ENCODE measurements around the gene MC1R. TPM values are rescaled to one million over a fixed set of nuclear protein-coding genes. Genes with fewer than 3 reads are reported as not detected.
"Not testable (repeated sequence)": the region's sequence is repeated elsewhere in the genome, so short reads cannot be mapped to it uniquely, and the experiment has no call there.

Gene MC1R
- total and polyA plus RNA-seq, 2 donors from 2014 or later = 2.1 to 13.5 TPM

GRCh38 chr16:89931305-89931896, 12.7 kb downstream of the MC1R start:
- Histone ChIP-seq H3K27me3 (ENCODE audit: control insufficient read depth, insufficient read depth, low read length) (no peaks in the 10 kb centered on the region), H3K36me3 (ENCODE audit: control insufficient read depth in 2 of 3, insufficient read depth in 3 of 3, low read length in 3 of 3) (no peaks in the 10 kb centered on the region), H3K9ac (ENCODE audit: low read length in 3 of 3) (no peak overlapping the region), H3K4me1 (ENCODE audit: control insufficient read depth in 2 of 3, insufficient read depth in 2 of 3, low read depth in 1 of 3, low read length in 3 of 3) (no peaks in the 10 kb centered on the region), H3K9me3 (ENCODE audit: control insufficient read depth in 2 of 3, insufficient read depth in 1 of 3, low read length in 3 of 3) (no peaks in the 10 kb centered on the region), H3K27ac (ENCODE audit: low read depth in 2 of 2, low read length in 2 of 2) (no peak overlapping the region), H3K4me3 (ENCODE audit: low read length in 3 of 3) (no peak overlapping the region)
- intact Hi-C loops (cut with DNase I) = no loop called here
- TF ChIP-seq CTCF (IDR thresholded peaks at IDR 0.05; ENCODE audit: borderline replicate concordance, extremely low read depth, insufficient read depth) = no peak
- FAIRE-seq = no peak
- peak in 1 of 5 donors; percentile 6 for DNase-seq

- H3K27me3 ChIP-seq (ENCODE audit: control insufficient read depth, insufficient read depth, low read length) = no peaks in the 10 kb centered on the region
- DNase-seq (no peak), FAIRE-seq (no peak)
- no peaks in the 10 kb centered on the region for H3K36me3 ChIP-seq (ENCODE audit: control insufficient read depth in 2 of 3, insufficient read depth in 3 of 3, low read length in 3 of 3)
- no peaks in the 10 kb centered on the region for H3K9me3 ChIP-seq (ENCODE audit: control insufficient read depth in 2 of 3, insufficient read depth in 1 of 3, low read length in 3 of 3)
- no peak for TF ChIP-seq CTCF (IDR thresholded peaks at IDR 0.05; ENCODE audit: borderline replicate concordance, extremely low read depth, insufficient read depth)
- no peak overlapping the region for H3K9ac ChIP-seq (ENCODE audit: low read length in 3 of 3)
- no peak overlapping the region for H3K4me3 ChIP-seq (ENCODE audit: low read length in 3 of 3)
- intact Hi-C loops (cut with DNase I) = no loop called here
- no peak overlapping the region for H3K27ac ChIP-seq (ENCODE audit: low read depth in 2 of 2, low read length in 2 of 2)
- H3K4me1 ChIP-seq (ENCODE audit: control insufficient read depth in 2 of 3, insufficient read depth in 2 of 3, low read depth in 1 of 3, low read length in 3 of 3) = no peaks in the 10 kb centered on the region
These were observed 13.3 kb downstream of the MC1R start for GRCh38 chr16:89931964-89932363.

GRCh38 chr16:89934019-89934418, 15.4 kb downstream of the MC1R start:
- H3K36me3 ChIP-seq (ENCODE audit: control insufficient read depth in 2 of 3, insufficient read depth in 3 of 3, low read length in 3 of 3); H3K9ac ChIP-seq (ENCODE audit: low read length in 3 of 3); DNase-seq; H3K4me1 ChIP-seq (ENCODE audit: control insufficient read depth in 2 of 3, insufficient read depth in 2 of 3, low read depth in 1 of 3, low read length in 3 of 3); H3K9me3 ChIP-seq (ENCODE audit: control insufficient read depth in 2 of 3, insufficient read depth in 1 of 3, low read length in 3 of 3); intact Hi-C loops (cut with DNase I); FAIRE-seq; H3K27ac ChIP-seq (ENCODE audit: low read depth in 2 of 2, low read length in 2 of 2); H3K4me3 ChIP-seq (ENCODE audit: low read length in 3 of 3); H3K27me3 ChIP-seq (ENCODE audit: control insufficient read depth, insufficient read depth, low read length): not testable (repeated sequence)

- no peak for TF ChIP-seq CTCF (IDR thresholded peaks at IDR 0.05; ENCODE audit: borderline replicate concordance, extremely low read depth, insufficient read depth)
- H3K9me3 ChIP-seq (ENCODE audit: control insufficient read depth in 2 of 3, insufficient read depth in 1 of 3, low read length in 3 of 3) = no peaks in the 10 kb centered on the region
- H3K27me3 ChIP-seq (ENCODE audit: control insufficient read depth, insufficient read depth, low read length) = no peaks in the 10 kb centered on the region
- intact Hi-C loops (cut with DNase I) = no loop called here
- DNase-seq (peak in 1 of 5 donors; percentile 6), FAIRE-seq (no peak)
- H3K36me3 ChIP-seq (ENCODE audit: control insufficient read depth in 2 of 3, insufficient read depth in 3 of 3, low read length in 3 of 3) = no peaks in the 10 kb centered on the region
- H3K4me3 ChIP-seq (ENCODE audit: low read length in 3 of 3) = no peak overlapping the region
- no peak overlapping the region for H3K27ac ChIP-seq (ENCODE audit: low read depth in 2 of 2, low read length in 2 of 2)
- no peaks in the 10 kb centered on the region for H3K4me1 ChIP-seq (ENCODE audit: control insufficient read depth in 2 of 3, insufficient read depth in 2 of 3, low read depth in 1 of 3, low read length in 3 of 3)
- no peak overlapping the region for H3K9ac ChIP-seq (ENCODE audit: low read length in 3 of 3)
These were observed 16.2 kb downstream of the MC1R start for GRCh38 chr16:89934611-89935553.

GRCh38 chr16:89935620-89936019, 17.0 kb downstream of the MC1R start:
- FAIRE-seq; H3K4me3 ChIP-seq (ENCODE audit: low read length in 3 of 3); H3K9me3 ChIP-seq (ENCODE audit: control insufficient read depth in 2 of 3, insufficient read depth in 1 of 3, low read length in 3 of 3); H3K36me3 ChIP-seq (ENCODE audit: control insufficient read depth in 2 of 3, insufficient read depth in 3 of 3, low read length in 3 of 3); H3K4me1 ChIP-seq (ENCODE audit: control insufficient read depth in 2 of 3, insufficient read depth in 2 of 3, low read depth in 1 of 3, low read length in 3 of 3); H3K9ac ChIP-seq (ENCODE audit: low read length in 3 of 3); H3K27ac ChIP-seq (ENCODE audit: low read depth in 2 of 2, low read length in 2 of 2); DNase-seq; intact Hi-C loops (cut with DNase I); H3K27me3 ChIP-seq (ENCODE audit: control insufficient read depth, insufficient read depth, low read length): not testable (repeated sequence)
